ENCODE measurements around the gene UMODL1. TPM values are rescaled to one million over a fixed set of nuclear protein-coding genes. Genes with fewer than 3 reads are reported as not detected.

Gene UMODL1
- total RNA-seq, 1 experiment from 2014 or later: 0.20 TPM

- no peaks in the 10 kb centered on the region for H3K36me3 ChIP-seq (ENCODE audit: control insufficient read depth, insufficient read depth, low read length)
- DNase-seq: peak in 1 of 2 experiments; percentile 17
- no peaks in the 10 kb centered on the region for H3K27me3 ChIP-seq (replicated peaks; ENCODE audit: control insufficient read depth, insufficient read depth, low read length)
- no peaks in the 10 kb centered on the region for H3K27me3 Mint-ChIP-seq (ENCODE audit: insufficient read depth, unreplicated experiment)
- H3K4me3 Mint-ChIP-seq (ENCODE audit: unreplicated experiment): no peak overlapping the region
- intact Hi-C loops (cut with micrococcal nuclease; ENCODE audit: unreplicated experiment): no loop called here
- H3K36me3 Mint-ChIP-seq (ENCODE audit: insufficient read depth, unreplicated experiment): no peaks in the 10 kb centered on the region
- H3K27ac Mint-ChIP-seq (ENCODE audit: unreplicated experiment): no peak overlapping the region
- peaks cover 5% of the 10 kb centered on the region for H3K4me1 Mint-ChIP-seq (ENCODE audit: low read depth, unreplicated experiment)
- no TSS peak for BruUV-seq (replicated peaks)
- H3K4me1 ChIP-seq: no peaks in the 10 kb centered on the region; the same call in 1 of the 2 replicates
- H3K9me3 ChIP-seq: no peaks in the 10 kb centered on the region
- CTCF ChIA-PET: no interaction called here
- H3K9me3 Mint-ChIP-seq (ENCODE audit: unreplicated experiment): no peaks in the 10 kb centered on the region
- H3K4me3 ChIP-seq (ENCODE audit: low read depth, low read length): no peak overlapping the region
- TF ChIP-seq CTCF (IDR thresholded peaks at IDR 0.05; ENCODE audit: insufficient read depth in 1 of 2, low read depth in 1 of 2, low read length in 1 of 2, severe bottlenecking in 1 of 2, unreplicated experiment in 1 of 2): no peak
- POLR2A ChIA-PET: no interaction called here
Measured at GRCh38 chr21:42150474-42151085, 79.5 kb downstream of the UMODL1 start.

- DNase-seq: peak in 1 of 2 experiments; percentile 20
- Mint-ChIP-seq H3K36me3 (ENCODE audit: insufficient read depth, unreplicated experiment) (no peaks in the 10 kb centered on the region), H3K27ac (ENCODE audit: unreplicated experiment) (no peak overlapping the region), H3K27me3 (ENCODE audit: insufficient read depth, unreplicated experiment) (no peaks in the 10 kb centered on the region), H3K9me3 (ENCODE audit: unreplicated experiment) (no peaks in the 10 kb centered on the region), H3K4me1 (ENCODE audit: low read depth, unreplicated experiment) (no peaks in the 10 kb centered on the region), H3K4me3 (ENCODE audit: unreplicated experiment) (no peak overlapping the region)
- Histone ChIP-seq H3K4me3 (ENCODE audit: low read depth, low read length) (no peak overlapping the region), H3K9me3 (no peaks in the 10 kb centered on the region), H3K27me3 (replicated peaks; ENCODE audit: control insufficient read depth, insufficient read depth, low read length) (no peaks in the 10 kb centered on the region), H3K4me1 (no peaks in the 10 kb centered on the region), H3K36me3 (ENCODE audit: control insufficient read depth, insufficient read depth, low read length) (no peaks in the 10 kb centered on the region)
- CTCF ChIA-PET: no interaction called here
- intact Hi-C loops (cut with micrococcal nuclease; ENCODE audit: unreplicated experiment): no loop called here
- no TSS peak for BruUV-seq (replicated peaks)
- no peak for TF ChIP-seq CTCF (IDR thresholded peaks at IDR 0.05; ENCODE audit: insufficient read depth in 1 of 2, low read depth in 1 of 2, low read length in 1 of 2, severe bottlenecking in 1 of 2, unreplicated experiment in 1 of 2)
- POLR2A ChIA-PET: no interaction called here
Measured at GRCh38 chr21:42151148-42151947, 80.2 kb downstream of the UMODL1 start.

GRCh38 chr21:42151948-42152220 is 80.8 kb downstream of the UMODL1 start:
- ChIA-PET POLR2A (no interaction called here), CTCF (no interaction called here)

More at GRCh38 chr21:42151948-42152220, 80.8 kb downstream of the UMODL1 start:
- BruUV-seq (replicated peaks): no TSS peak
- Mint-ChIP-seq H3K9me3 (ENCODE audit: unreplicated experiment) (no peaks in the 10 kb centered on the region), H3K27me3 (ENCODE audit: insufficient read depth, unreplicated experiment) (no peaks in the 10 kb centered on the region), H3K4me1 (ENCODE audit: low read depth, unreplicated experiment) (no peaks in the 10 kb centered on the region), H3K4me3 (ENCODE audit: unreplicated experiment) (no peak overlapping the region), H3K27ac (ENCODE audit: unreplicated experiment) (no peak overlapping the region), H3K36me3 (ENCODE audit: insufficient read depth, unreplicated experiment) (no peaks in the 10 kb centered on the region)
- TF ChIP-seq CTCF (IDR thresholded peaks at IDR 0.05; ENCODE audit: insufficient read depth in 1 of 2, low read depth in 1 of 2, low read length in 1 of 2, severe bottlenecking in 1 of 2, unreplicated experiment in 1 of 2): no peak
- no peaks in the 10 kb centered on the region for H3K36me3 ChIP-seq (ENCODE audit: control insufficient read depth, insufficient read depth, low read length)
- no peaks in the 10 kb centered on the region for H3K4me1 ChIP-seq
- H3K27me3 ChIP-seq (replicated peaks; ENCODE audit: control insufficient read depth, insufficient read depth, low read length): no peaks in the 10 kb centered on the region
- no peak overlapping the region for H3K4me3 ChIP-seq (ENCODE audit: low read depth, low read length)
- DNase-seq: no peak
- H3K9me3 ChIP-seq: no peaks in the 10 kb centered on the region
- intact Hi-C loops (cut with micrococcal nuclease; ENCODE audit: unreplicated experiment): no loop called here
